ENCODE data around the gene RNF40.
A peak's percentile ranks its signal among the peaks of the same experiment; 100 is the strongest.
"Not testable (repeated sequence)": the region's sequence is repeated elsewhere in the genome, so short reads cannot be mapped to it uniquely, and the experiment has no call there.

Gene RNF40

DNA sequence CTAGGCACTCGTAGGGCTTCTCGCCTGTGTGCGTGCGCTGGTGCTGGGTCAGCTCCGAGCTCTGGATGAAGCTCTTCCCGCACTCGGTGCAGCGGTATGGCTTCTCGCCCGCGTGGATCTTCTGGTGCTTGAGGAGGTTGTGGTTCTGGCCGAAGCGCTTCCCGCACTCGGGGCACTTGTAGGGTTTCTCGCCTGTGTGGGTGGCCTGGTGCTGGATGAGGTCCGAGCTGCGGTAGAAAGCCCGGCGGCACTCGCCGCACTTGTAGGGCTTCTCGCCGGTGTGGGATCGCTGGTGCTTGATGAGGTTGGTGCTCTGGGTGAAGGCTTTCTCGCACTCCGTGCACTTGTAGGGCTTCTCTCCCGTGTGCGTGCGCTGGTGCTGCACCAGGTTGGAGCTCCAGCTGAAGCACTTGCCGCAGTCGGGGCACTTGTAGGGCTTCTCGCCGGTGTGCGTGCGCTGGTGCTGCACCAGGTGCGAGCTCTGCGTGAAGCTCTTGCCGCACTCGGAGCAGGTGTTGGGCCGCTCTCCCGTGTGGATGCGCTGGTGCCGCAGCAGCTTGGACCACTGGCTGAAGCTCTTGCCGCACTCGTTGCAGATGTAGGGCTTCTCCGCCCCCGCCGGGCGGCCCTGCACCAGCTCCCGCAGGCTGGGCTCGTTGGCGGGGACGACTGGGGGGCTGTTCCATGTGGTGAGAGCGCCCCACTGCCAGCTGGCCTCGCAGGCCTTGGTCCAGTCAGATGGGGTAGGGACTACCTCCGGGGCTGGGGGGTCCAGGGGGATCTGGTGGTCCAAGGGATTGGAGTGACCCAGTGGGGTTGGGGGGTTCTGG, 21.4 kb downstream of the RNF40 start:
- no peak for DNase-seq

DNA sequence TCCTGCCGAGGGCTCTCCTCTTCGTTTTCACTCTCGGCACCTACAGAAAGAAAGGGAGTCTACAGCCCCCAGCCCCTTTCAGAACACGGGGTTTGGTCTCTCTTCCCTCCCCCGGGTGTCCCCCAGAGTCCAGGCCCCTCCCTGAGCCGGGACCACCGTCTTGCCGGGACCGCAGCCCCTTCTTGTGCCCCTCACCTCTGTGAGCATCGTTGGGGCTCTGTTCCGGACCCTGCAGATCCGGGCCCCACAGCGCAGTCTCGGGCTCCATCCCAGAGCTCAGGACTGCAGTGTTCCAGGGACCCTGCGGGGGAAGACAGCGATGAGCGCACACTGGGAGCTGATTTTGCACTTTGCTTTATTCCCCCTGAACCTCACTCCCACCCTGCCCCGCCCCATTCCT, 22.1 kb downstream of the RNF40 start:
- DNase-seq, result no peak

DNA sequence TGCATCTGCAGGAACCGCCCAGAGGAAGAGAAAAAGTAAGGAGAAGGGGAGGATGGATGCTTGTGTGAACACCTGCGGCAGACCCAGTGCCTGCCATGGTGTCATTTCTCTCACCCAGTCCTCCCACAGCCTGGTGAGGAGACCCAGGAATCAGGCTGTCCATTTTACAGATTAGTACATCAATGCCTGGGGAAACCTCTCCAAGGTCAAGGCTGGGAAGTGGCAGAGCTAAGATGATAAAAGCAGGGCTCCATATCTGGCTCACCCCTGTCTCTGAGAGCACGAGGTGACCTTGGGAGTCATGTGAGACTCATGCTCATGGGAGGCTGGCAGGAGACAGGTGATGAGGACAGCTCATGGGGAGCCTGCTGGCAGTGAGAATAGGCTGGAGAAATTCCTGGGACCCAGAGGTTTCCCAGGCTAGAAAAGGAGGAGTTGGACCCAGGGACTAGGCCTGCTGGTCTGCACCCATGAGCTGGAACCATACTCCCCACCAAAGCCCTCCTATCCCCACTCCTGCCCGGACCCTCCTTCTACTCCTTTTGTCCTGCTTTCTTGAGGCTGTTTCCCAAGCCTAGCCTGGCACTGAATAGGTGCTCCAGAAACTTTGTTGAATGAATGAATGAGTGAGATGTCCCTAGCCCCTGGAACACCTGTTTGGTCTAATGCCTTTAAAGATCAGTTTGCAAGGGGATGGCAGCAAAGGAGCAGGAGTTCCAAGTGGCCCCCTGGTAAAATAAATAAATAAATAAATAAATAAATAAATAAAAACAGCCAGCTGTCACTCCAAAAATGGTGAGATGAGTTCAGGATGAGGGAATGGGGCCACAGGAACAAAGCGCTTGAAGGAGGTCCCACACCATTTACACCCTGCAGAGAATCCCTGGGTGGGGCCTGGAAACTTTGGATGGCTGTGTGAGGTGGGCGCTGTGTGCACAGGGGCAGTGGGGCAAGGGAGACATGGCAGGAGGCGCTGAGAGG, 23.3 kb downstream of the RNF40 start:
- DNase-seq, result no peak

- DNase-seq, result no peak
Measured at GRCh38 chr16:30786115-30786935, 24.2 kb downstream of the RNF40 start.

DNA sequence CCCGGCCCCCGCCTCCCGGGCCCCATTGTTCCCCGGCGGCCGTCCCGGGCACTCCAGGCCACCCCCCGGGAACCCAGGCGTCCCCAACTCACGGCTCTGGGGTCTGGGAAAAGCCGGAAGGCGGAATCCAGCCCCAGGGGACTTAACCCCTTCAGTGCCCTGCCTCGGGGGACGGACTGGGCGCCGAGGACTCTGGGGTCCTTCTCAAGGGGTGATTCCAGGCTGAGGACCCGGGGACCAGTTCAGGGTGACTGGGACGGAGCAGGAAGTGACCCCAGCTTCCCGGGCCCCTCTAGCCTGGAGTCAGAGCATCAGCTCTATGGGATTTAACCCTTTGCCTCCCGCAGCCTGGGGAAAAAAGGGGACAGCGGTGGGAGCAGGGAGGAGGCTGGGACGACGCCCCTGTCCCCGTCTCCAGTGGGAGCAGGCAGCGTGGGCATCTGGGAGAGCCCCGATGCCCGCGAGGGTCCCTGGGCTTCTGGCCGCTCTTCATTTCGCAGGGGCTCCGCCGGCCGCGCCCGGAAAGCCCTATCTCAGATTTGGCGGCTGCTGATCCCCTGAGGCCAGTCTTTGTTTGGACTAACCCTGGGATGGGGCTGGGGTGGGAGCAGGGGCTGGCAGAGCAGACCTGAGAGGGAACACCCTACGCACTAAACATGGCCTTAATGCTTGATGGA, 25.0 kb downstream of the RNF40 start, which contains the start of gene ZNF629:
Gene ZNF629, minus strand, starts transcription at position 270 of the 677 bp plus-strand sequence. CDS start 2,723 bp downstream, outside the sequence.
- DNase-seq, result peak; percentile 20

DNA sequence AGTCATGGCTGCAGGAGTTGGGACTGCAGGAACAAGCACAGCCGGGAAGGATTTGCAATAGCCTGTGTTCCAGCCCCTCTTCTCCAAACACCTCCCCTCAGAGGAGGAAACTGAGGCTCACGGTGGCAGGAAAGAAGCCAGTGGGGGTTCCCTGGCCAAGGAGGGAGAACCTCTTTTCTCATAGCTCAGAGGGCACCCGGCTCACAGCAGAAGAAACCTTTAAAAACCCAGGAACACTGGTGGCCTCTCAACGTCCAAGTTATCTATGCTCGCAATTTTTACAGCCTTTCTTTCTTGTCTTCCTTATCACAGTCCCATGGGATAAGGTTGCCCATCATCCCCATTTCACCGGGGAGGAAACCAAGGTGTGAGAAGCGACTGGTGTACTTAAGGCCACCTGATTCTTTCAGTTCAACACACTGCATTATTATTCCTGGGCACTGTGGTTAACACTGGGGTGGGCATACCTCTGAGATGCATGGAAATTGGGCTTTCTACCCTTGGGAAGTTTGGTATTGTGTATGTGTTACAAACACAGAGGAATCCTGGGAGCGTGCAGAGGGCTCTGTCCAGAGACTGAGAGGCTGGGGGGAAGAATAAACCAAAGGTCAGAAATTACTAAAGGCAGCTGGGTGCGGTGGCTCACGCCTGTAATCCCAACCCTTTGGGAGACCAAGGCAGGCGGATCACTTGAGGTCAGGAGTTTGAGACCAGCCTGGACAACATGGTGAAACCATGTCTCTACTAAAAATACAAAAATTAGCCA, 25.7 kb downstream of the RNF40 start:
- no peak for DNase-seq

GRCh38 chr16:30793508-30794069, 31.5 kb downstream of the RNF40 start:
- no peak for DNase-seq

- no peak for DNase-seq
Measured at GRCh38 chr16:30794634-30795033, 32.5 kb downstream of the RNF40 start.

GRCh38 chr16:30797670-30798309, 35.7 kb downstream of the RNF40 start:
- no peak for DNase-seq

DNA sequence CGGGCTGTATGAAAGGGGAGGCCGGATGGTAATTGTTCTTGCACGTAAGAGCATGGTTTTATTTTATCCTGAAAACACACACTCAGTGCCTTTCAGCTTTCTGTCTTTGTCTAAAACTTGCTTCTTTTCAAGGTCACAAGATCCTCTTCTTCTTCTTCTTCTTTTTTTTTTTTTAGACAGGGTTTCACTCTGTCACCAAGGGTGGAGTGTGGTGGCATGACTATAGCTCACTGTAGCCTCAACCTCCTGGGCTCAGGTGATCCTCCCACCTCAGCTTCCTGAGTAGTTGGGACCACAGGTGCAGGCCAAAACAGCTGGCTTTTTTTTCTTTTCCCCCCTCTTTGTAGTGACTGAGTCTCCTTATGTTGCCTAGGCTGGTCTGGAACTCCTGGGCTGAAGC, 40.8 kb downstream of the RNF40 start:
- no peak for DNase-seq

- DNase-seq, result peak; percentile 9
Measured at GRCh38 chr16:30805056-30805369, 42.9 kb downstream of the RNF40 start.

DNA sequence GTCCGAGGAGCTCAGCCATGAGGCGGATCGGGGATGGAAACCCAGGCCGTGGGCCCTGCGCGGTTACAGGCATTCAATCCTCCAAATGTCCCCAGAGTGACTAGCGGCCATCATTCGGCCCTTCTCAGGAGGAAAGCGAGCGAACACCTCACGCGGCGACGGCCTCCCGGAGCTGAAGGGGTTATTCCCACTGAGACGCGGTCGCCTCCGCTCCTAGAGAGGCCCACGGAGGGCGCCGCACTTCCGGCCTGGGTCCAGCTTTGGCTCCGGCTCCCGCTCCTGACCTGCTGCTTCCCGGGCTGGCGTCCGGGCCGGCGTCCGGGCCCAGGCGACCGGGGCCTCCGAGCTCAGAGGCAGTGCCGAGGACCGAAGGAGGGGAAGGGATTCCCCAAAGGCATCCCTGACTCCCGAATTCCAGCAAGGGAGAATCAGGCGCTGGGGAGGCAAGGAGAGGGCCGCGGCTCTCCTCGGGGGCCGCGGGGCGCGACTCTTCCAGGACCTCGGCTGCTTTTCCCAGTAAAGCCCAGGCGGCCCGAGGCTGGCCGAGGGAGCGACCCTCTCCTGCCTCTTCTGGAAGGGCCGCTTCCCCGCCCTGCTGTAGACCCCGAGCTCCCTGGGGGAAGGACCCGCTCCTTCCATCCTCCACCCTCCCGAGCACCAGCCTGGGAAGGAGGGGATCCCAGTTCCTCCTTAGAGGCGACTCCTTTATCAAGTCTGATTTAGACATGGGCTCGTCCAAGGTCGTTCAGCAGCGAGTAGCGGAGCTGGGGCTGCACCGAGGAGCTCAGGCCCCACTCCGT, 43.4 kb downstream of the RNF40 start:
- DNase-seq, result peak; percentile 57

GRCh38 chr16:30808146-30808545, 46.0 kb downstream of the RNF40 start:
- DNase-seq, result no peak

DNA sequence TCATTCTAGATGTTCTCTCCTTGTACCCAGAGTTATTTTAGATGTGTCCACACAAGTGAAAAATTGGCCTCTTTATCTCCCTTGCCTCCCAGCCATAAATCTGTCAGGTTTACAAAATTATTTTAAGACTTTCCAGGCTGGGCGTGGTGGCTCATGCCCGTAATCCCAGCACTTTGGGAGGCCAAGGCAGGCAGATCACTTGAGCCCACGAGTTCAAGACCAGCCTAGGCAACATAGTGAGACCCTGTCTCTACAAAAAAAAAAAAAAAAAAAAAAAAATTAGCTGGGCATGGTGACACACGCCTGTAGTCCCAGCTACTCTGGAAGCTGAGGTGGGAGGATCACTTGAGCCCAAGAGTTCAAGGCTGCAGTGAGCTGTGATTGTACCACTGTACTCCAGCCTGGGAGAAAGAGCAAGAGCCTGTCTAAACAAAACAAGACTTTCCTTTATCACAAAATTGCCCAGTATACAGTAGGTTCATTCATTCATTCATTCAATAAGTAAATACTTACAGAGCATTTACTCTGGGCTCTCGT, 46.8 kb downstream of the RNF40 start:
- DNase-seq, result not testable (repeated sequence)

- DNase-seq, result not testable (repeated sequence)
Measured at GRCh38 chr16:30809675-30810074, 47.6 kb downstream of the RNF40 start.

DNA sequence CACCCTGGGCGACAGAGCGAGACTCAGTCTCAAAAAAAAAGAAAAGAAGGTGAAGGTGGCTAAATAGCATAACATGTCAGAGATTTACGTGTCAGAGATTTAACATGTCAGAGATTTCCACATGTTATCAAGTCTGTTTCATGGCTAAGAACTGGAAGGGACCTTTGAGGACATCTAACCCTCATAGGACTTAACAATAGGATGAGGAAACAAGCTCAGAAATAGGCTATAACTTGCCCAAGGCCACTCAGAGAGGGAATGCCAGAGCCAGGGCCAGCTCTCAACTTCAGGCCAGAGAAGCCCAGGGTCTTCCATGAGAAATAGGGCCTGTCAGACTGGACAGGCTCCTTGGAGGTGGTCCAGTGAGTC, 51.7 kb downstream of the RNF40 start:
- DNase-seq, result no peak

GRCh38 chr16:30816769-30817168, 54.6 kb downstream of the RNF40 start:
- no peak for DNase-seq

- DNase-seq, result no peak
Measured at GRCh38 chr16:30820952-30821421, 58.9 kb downstream of the RNF40 start.

DNA sequence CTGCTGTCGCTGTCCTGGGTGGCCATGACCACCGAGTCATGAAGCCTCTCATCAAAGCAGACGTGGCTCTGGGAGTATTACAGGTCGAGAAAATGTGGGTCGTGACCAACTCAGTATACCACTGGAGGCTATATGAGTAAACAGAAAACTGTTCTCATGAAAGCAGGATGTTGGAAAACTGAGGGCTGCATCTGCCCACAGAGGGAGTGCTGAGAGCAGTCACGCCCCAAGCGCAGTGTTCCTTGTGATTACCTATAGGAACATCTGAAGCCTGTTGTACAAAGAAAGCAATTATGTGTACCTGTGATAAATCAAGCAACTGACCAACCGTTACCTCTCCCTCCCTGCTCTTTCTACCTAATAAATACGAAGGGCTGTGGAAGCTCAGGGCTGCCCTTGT, 59.3 kb downstream of the RNF40 start:
- DNase-seq, result not testable (repeated sequence)
